Mucosa of rectum (tissue), 2 donors: ENCODE results near the gene CGNL1.

Experiments used
- H3K27ac ChIP-seq, 2 donors: one replicate each; pipeline ENCODE4 v1.7.0; 2013; ENCODE audit warnings: inconsistent platforms in 2 of 2, low read depth in 2 of 2, low read length in 2 of 2
- H3K27me3 ChIP-seq, 2 donors: one replicate each; pipeline ENCODE4 v1.7.0; 2013; ENCODE audit warnings: low read length in 2 of 2; ENCODE audit not compliant: control insufficient read depth in 2 of 2, insufficient read depth in 2 of 2
- H3K36me3 ChIP-seq, 2 donors: one replicate each; pipeline ENCODE4 v1.7.0; 2013; ENCODE audit warnings: low read length in 2 of 2; ENCODE audit not compliant: control insufficient read depth in 2 of 2, insufficient read depth in 2 of 2
- H3K4me1 ChIP-seq, 2 donors: one replicate each; pipeline ENCODE4 v1.7.0; 2013; ENCODE audit warnings: low read length in 2 of 2, mild to moderate bottlenecking in 1 of 2; ENCODE audit not compliant: control insufficient read depth in 2 of 2, insufficient read depth in 2 of 2
- H3K4me3 ChIP-seq, 2 donors: one replicate each; pipeline ENCODE4 v1.7.0; 2013; ENCODE audit warnings: low read length in 2 of 2
- H3K9ac ChIP-seq, 2 donors: one replicate each; pipeline ENCODE4 v1.7.0; 2013; ENCODE audit warnings: low read length in 2 of 2, low read depth in 1 of 2, mild to moderate bottlenecking in 1 of 2
- H3K9me3 ChIP-seq, 2 donors: one replicate each; pipeline ENCODE4 v1.7.0; 2013; ENCODE audit warnings: low read length in 2 of 2; ENCODE audit not compliant: control insufficient read depth in 2 of 2
- donor health status: healthy.
- donor health status: Normal muscosa, but diverticular disease.

The CGNL1 gene

GRCh38 chr15:57509126-57509525 is 132.8 kb downstream of the CGNL1 start:
- peaks cover 15 to 46% of the 10 kb centered on the region in 2 donors for H3K4me1 ChIP-seq
- no peaks in the 10 kb centered on the region for H3K9me3 ChIP-seq
- no peak overlapping the region for H3K4me3 ChIP-seq
- no peak overlapping the region for H3K27ac ChIP-seq
- H3K36me3 ChIP-seq: no peaks in the 10 kb centered on the region
- H3K27me3 ChIP-seq: no peaks in the 10 kb centered on the region
- H3K9ac ChIP-seq: no peak overlapping the region

GRCh38 chr15:57509965-57510364 is 133.7 kb downstream of the CGNL1 start:
- no peaks in the 10 kb centered on the region for H3K9me3 ChIP-seq
- H3K27ac ChIP-seq: no peak overlapping the region
- H3K4me1 ChIP-seq: peaks cover 15 to 37% of the 10 kb centered on the region in 2 donors
- H3K27me3 ChIP-seq: no peaks in the 10 kb centered on the region
- no peaks in the 10 kb centered on the region for H3K36me3 ChIP-seq
- H3K4me3 ChIP-seq: no peak overlapping the region
- H3K9ac ChIP-seq: no peak overlapping the region

- Histone ChIP-seq H3K4me1 (peaks cover 12 to 31% of the 10 kb centered on the region in 2 donors), H3K27me3 (no peaks in the 10 kb centered on the region), H3K9ac (no peak overlapping the region), H3K36me3 (no peaks in the 10 kb centered on the region), H3K9me3 (no peaks in the 10 kb centered on the region), H3K4me3 (no peak overlapping the region), H3K27ac (no peak overlapping the region)
Measured at GRCh38 chr15:57510647-57511046, 134.3 kb downstream of the CGNL1 start.

- no peak overlapping the region for H3K4me3 ChIP-seq
- H3K9me3 ChIP-seq: no peaks in the 10 kb centered on the region
- no peaks in the 10 kb centered on the region for H3K27me3 ChIP-seq
- no peaks in the 10 kb centered on the region for H3K36me3 ChIP-seq
- no peaks in the 10 kb centered on the region for H3K4me1 ChIP-seq
- no peak overlapping the region for H3K27ac ChIP-seq
- H3K9ac ChIP-seq: no peak overlapping the region
Measured at GRCh38 chr15:57516327-57517029, 140.2 kb downstream of the CGNL1 start.

GRCh38 chr15:57517030-57517671 is 140.8 kb downstream of the CGNL1 start:
- Histone ChIP-seq H3K27ac (no peak overlapping the region), H3K27me3 (no peaks in the 10 kb centered on the region), H3K9me3 (no peaks in the 10 kb centered on the region), H3K36me3 (no peaks in the 10 kb centered on the region), H3K9ac (no peak overlapping the region), H3K4me1 (peaks cover 0 to 3% of the 10 kb centered on the region in 2 donors), H3K4me3 (no peak overlapping the region)

DNA sequence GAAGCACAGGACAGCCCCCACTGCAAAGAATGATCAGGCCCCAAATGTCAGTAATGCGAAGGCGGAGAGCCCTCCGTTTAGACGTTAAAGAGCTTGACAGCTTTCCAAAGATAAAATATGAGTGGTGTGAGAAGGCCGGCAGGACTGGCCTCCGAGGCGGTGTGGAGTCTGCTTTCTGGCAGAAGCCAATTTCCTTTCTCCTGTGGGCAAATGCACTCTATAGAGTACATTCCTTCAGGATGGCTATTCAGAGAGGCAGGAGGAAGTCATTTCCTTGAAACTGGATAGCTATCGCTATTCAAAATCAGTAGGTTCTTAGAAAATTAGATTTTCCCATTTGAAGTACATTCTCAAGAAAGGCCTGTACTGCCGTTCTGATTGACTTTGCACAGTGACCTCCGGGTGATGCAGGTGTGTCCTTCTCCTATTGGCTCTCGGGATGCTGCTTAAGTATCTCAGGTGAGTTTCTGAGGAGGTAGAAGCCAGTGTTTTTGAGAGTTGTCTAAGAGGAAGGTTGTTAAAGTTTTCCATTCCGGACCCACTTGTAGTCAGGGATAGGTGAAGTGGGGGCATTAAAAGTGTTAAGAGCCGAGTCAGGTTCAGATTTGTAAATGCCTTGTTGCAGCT is 142.6 kb downstream of the CGNL1 start:
- no peak overlapping the region for H3K9ac ChIP-seq
- H3K27ac ChIP-seq: no peak overlapping the region
- no peaks in the 10 kb centered on the region for H3K27me3 ChIP-seq
- H3K4me3 ChIP-seq: no peak overlapping the region
- peaks cover 0 to 6% of the 10 kb centered on the region in 2 donors for H3K4me1 ChIP-seq
- H3K36me3 ChIP-seq: no peaks in the 10 kb centered on the region
- no peaks in the 10 kb centered on the region for H3K9me3 ChIP-seq

DNA sequence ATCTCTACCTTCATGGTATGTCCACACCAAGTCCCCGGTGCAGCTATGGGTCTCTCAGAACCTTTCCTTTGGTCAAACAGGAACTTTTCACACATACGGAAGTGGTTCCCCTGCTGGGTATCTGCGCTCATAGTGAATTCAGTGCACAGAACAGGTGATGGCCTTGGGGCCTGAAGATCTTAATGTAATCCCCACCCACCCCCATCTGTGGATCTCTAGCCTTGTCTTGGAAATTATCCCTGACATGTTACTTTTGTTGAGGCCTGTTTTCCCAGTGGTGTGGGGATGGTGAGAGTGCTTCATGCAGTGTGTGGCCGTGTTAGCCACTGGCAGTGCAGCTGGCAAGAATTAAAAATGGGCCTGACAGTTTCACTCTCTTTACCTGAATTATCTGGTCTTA is 143.5 kb downstream of the CGNL1 start:
- Histone ChIP-seq H3K36me3 (no peaks in the 10 kb centered on the region), H3K9ac (no peak overlapping the region), H3K27ac (no peak overlapping the region), H3K9me3 (no peaks in the 10 kb centered on the region), H3K4me3 (no peak overlapping the region), H3K4me1 (peaks cover 0 to 6% of the 10 kb centered on the region in 2 donors), H3K27me3 (no peaks in the 10 kb centered on the region)

- Histone ChIP-seq H3K27ac (no peak overlapping the region), H3K9me3 (no peaks in the 10 kb centered on the region), H3K9ac (no peak overlapping the region), H3K4me3 (no peak overlapping the region), H3K27me3 (no peaks in the 10 kb centered on the region), H3K36me3 (no peaks in the 10 kb centered on the region), H3K4me1 (peaks cover 0 to 6% of the 10 kb centered on the region in 2 donors)
Measured at GRCh38 chr15:57521503-57521902, 145.2 kb downstream of the CGNL1 start.

DNA sequence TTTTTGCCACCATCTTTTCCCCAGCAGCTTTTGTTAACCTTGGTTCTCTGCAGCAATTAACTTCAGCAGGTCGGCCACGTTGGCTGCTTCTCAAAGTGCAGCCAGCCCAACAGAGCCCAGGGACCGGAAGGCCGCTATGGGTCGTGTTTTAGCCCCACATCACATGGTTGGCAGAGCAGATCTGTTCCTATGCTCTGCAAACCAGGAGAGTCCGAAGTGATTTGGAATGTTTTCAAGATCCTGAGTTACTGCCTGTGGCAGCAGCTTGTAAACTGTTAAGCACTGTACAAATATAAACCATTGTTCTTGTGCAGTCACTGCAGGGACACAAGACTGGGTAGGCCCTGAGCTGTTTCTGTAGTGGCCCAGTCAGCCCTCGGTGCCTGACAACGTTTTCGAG is 145.8 kb downstream of the CGNL1 start:
- Histone ChIP-seq H3K4me3 (no peak overlapping the region), H3K27ac (no peak overlapping the region), H3K9ac (no peak overlapping the region), H3K9me3 (no peaks in the 10 kb centered on the region), H3K27me3 (no peaks in the 10 kb centered on the region), H3K36me3 (no peaks in the 10 kb centered on the region), H3K4me1 (peaks cover 0 to 6% of the 10 kb centered on the region in 2 donors)

DNA sequence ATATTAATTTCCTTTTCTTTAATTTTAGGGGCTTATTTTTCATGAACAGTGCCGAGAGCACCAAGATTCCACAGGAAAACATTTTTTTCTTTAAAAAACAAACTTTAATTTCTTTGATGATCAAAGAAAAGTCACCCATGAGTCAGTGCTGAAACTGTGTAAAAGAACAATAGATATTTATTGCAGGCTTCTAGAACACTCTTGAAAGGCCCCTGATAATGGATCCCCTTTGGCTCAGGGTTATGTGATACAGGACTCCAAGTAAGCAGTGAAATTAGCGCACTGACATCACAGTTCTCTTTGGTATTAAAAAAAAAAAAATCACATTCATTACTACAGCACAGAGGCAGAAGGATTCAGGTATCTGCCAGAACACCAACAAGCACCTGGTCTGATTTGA is 149.3 kb downstream of the CGNL1 start:
- H3K27ac ChIP-seq: no peak overlapping the region
- no peaks in the 10 kb centered on the region for H3K9me3 ChIP-seq
- H3K27me3 ChIP-seq: no peaks in the 10 kb centered on the region
- peaks cover 0 to 20% of the 10 kb centered on the region in 2 donors for H3K4me1 ChIP-seq
- no peak overlapping the region for H3K4me3 ChIP-seq
- no peak overlapping the region for H3K9ac ChIP-seq
- H3K36me3 ChIP-seq: no peaks in the 10 kb centered on the region
